Measurements from ENCODE around the gene CPXM2.

The CPXM2 gene

GRCh38 chr10:123718544-123719060 lies 173.0 kb downstream of the CPXM2 start:
- H3K36me3 ChIP-seq (ENCODE audit: control insufficient read depth in 2 of 2, insufficient read depth in 2 of 2, low read length in 2 of 2), result peaks cover 2 to 5% of the 10 kb centered on the region in 2 donors
- no peak overlapping the region for H3K9ac ChIP-seq (ENCODE audit: low read length in 2 of 2)
- H3K4me3 ChIP-seq (ENCODE audit: low read length in 2 of 2), result no peak overlapping the region
- H3K27me3 ChIP-seq (ENCODE audit: control insufficient read depth in 1 of 2, insufficient read depth in 2 of 2, low read length in 2 of 2), result no peaks in the 10 kb centered on the region
- H3K9me3 ChIP-seq (ENCODE audit: control insufficient read depth in 2 of 2, low read length in 2 of 2), result peaks cover 0 to 5% of the 10 kb centered on the region in 2 donors
- H3K4me1 ChIP-seq (ENCODE audit: control insufficient read depth, insufficient read depth, low read length), result no peaks in the 10 kb centered on the region
- H3K27ac ChIP-seq (ENCODE audit: low read length), result no peak overlapping the region

GRCh38 chr10:123717336-123717735 lies 174.3 kb downstream of the CPXM2 start:
- no peaks in the 10 kb centered on the region for H3K27me3 ChIP-seq (ENCODE audit: control insufficient read depth in 1 of 2, insufficient read depth in 2 of 2, low read length in 2 of 2)
- no peaks in the 10 kb centered on the region for H3K4me1 ChIP-seq (ENCODE audit: control insufficient read depth, insufficient read depth, low read length)
- H3K36me3 ChIP-seq (ENCODE audit: control insufficient read depth in 2 of 2, insufficient read depth in 2 of 2, low read length in 2 of 2), result peaks cover 5 to 6% of the 10 kb centered on the region in 2 donors
- no peak overlapping the region for H3K9ac ChIP-seq (ENCODE audit: low read length in 2 of 2)
- peaks cover 0 to 5% of the 10 kb centered on the region in 2 donors for H3K9me3 ChIP-seq (ENCODE audit: control insufficient read depth in 2 of 2, low read length in 2 of 2)
- H3K27ac ChIP-seq (ENCODE audit: low read length), result no peak overlapping the region
- H3K4me3 ChIP-seq (ENCODE audit: low read length in 2 of 2), result no peak overlapping the region

- Histone ChIP-seq H3K9me3 (ENCODE audit: control insufficient read depth in 2 of 2, low read length in 2 of 2) (peaks cover 0 to 5% of the 10 kb centered on the region in 2 donors), H3K4me3 (ENCODE audit: low read length in 2 of 2) (no peak overlapping the region), H3K4me1 (ENCODE audit: control insufficient read depth, insufficient read depth, low read length) (no peaks in the 10 kb centered on the region), H3K27ac (ENCODE audit: low read length) (no peak overlapping the region), H3K36me3 (ENCODE audit: control insufficient read depth in 2 of 2, insufficient read depth in 2 of 2, low read length in 2 of 2) (peaks cover 4 to 5% of the 10 kb centered on the region in 2 donors), H3K9ac (ENCODE audit: low read length in 2 of 2) (no peak overlapping the region), H3K27me3 (ENCODE audit: control insufficient read depth in 1 of 2, insufficient read depth in 2 of 2, low read length in 2 of 2) (no peaks in the 10 kb centered on the region)
Observed at GRCh38 chr10:123715546-123715945, 176.1 kb downstream of the CPXM2 start.

- Histone ChIP-seq H3K4me1 (ENCODE audit: control insufficient read depth, insufficient read depth, low read length) (no peaks in the 10 kb centered on the region), H3K36me3 (ENCODE audit: control insufficient read depth in 2 of 2, insufficient read depth in 2 of 2, low read length in 2 of 2) (peaks cover 0 to 5% of the 10 kb centered on the region in 2 donors), H3K9me3 (ENCODE audit: control insufficient read depth in 2 of 2, low read length in 2 of 2) (no peaks in the 10 kb centered on the region), H3K27ac (ENCODE audit: low read length) (no peak overlapping the region), H3K27me3 (ENCODE audit: control insufficient read depth in 1 of 2, insufficient read depth in 2 of 2, low read length in 2 of 2) (no peaks in the 10 kb centered on the region), H3K9ac (ENCODE audit: low read length in 2 of 2) (no peak overlapping the region), H3K4me3 (ENCODE audit: low read length in 2 of 2) (no peak overlapping the region)
Observed at GRCh38 chr10:123706236-123706635, 185.4 kb downstream of the CPXM2 start.

GRCh38 chr10:123704812-123705211 lies 186.8 kb downstream of the CPXM2 start:
- no peaks in the 10 kb centered on the region for H3K4me1 ChIP-seq (ENCODE audit: control insufficient read depth, insufficient read depth, low read length)
- H3K4me3 ChIP-seq (ENCODE audit: low read length in 2 of 2), result no peak overlapping the region
- no peaks in the 10 kb centered on the region for H3K27me3 ChIP-seq (ENCODE audit: control insufficient read depth in 1 of 2, insufficient read depth in 2 of 2, low read length in 2 of 2)
- H3K9me3 ChIP-seq (ENCODE audit: control insufficient read depth in 2 of 2, low read length in 2 of 2), result no peaks in the 10 kb centered on the region
- H3K9ac ChIP-seq (ENCODE audit: low read length in 2 of 2), result no peak overlapping the region
- peaks cover 0 to 5% of the 10 kb centered on the region in 2 donors for H3K36me3 ChIP-seq (ENCODE audit: control insufficient read depth in 2 of 2, insufficient read depth in 2 of 2, low read length in 2 of 2)
- H3K27ac ChIP-seq (ENCODE audit: low read length), result no peak overlapping the region

GRCh38 chr10:123704076-123704475 lies 187.5 kb downstream of the CPXM2 start:
- Histone ChIP-seq H3K27ac (ENCODE audit: low read length) (no peak overlapping the region), H3K9me3 (ENCODE audit: control insufficient read depth in 2 of 2, low read length in 2 of 2) (no peaks in the 10 kb centered on the region), H3K4me3 (ENCODE audit: low read length in 2 of 2) (no peak overlapping the region), H3K36me3 (ENCODE audit: control insufficient read depth in 2 of 2, insufficient read depth in 2 of 2, low read length in 2 of 2) (peaks cover 0 to 5% of the 10 kb centered on the region in 2 donors), H3K4me1 (ENCODE audit: control insufficient read depth, insufficient read depth, low read length) (no peaks in the 10 kb centered on the region), H3K9ac (ENCODE audit: low read length in 2 of 2) (no peak overlapping the region), H3K27me3 (ENCODE audit: control insufficient read depth in 1 of 2, insufficient read depth in 2 of 2, low read length in 2 of 2) (no peaks in the 10 kb centered on the region)

- Histone ChIP-seq H3K4me1 (ENCODE audit: control insufficient read depth, insufficient read depth, low read length) (no peaks in the 10 kb centered on the region), H3K9ac (ENCODE audit: low read length in 2 of 2) (no peak overlapping the region), H3K27me3 (ENCODE audit: control insufficient read depth in 1 of 2, insufficient read depth in 2 of 2, low read length in 2 of 2) (no peaks in the 10 kb centered on the region), H3K27ac (ENCODE audit: low read length) (no peak overlapping the region), H3K4me3 (ENCODE audit: low read length in 2 of 2) (no peak overlapping the region), H3K9me3 (ENCODE audit: control insufficient read depth in 2 of 2, low read length in 2 of 2) (no peaks in the 10 kb centered on the region), H3K36me3 (ENCODE audit: control insufficient read depth in 2 of 2, insufficient read depth in 2 of 2, low read length in 2 of 2) (peaks cover 0 to 2% of the 10 kb centered on the region in 2 donors)
Observed at GRCh38 chr10:123703195-123703790, 188.3 kb downstream of the CPXM2 start.
